Cortex of kidney (tissue), 1 donor: ENCODE data around the gene TLDC2.
"Not testable (repeated sequence)": the region's sequence is repeated elsewhere in the genome, so short reads cannot be mapped to it uniquely, and the experiment has no call there.

ENCODE experiments used
- DNase-seq: peaks from one replicate; lab custom pipeline; 2025; lab: John Stamatoyannopoulos, UW

The TLDC2 gene

GRCh38 chr20:36916199-36916598 lies 40.3 kb downstream of the TLDC2 start:
- DNase-seq: no peak

GRCh38 chr20:36917240-36917639 lies 41.3 kb downstream of the TLDC2 start:
- DNase-seq: no peak

DNA sequence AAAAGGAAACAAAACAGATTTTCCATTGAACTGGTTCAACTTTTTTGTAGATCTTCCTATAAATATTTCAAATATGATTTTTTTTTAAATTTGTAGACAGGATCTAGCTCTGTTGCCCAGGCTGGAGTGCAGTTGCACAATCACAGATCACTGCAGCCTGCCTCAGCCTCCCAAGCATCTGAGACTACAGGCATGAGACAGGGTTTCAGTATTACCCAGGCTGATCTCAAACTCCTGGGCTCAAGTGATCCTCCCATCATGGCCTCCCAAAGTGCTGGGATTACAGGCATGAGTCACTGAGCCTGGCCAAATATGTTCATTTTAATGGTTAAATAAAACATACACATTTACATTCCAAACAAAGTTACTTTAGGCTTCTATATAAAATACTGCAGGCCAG lies 42.0 kb downstream of the TLDC2 start:
- DNase-seq: no peak

DNA sequence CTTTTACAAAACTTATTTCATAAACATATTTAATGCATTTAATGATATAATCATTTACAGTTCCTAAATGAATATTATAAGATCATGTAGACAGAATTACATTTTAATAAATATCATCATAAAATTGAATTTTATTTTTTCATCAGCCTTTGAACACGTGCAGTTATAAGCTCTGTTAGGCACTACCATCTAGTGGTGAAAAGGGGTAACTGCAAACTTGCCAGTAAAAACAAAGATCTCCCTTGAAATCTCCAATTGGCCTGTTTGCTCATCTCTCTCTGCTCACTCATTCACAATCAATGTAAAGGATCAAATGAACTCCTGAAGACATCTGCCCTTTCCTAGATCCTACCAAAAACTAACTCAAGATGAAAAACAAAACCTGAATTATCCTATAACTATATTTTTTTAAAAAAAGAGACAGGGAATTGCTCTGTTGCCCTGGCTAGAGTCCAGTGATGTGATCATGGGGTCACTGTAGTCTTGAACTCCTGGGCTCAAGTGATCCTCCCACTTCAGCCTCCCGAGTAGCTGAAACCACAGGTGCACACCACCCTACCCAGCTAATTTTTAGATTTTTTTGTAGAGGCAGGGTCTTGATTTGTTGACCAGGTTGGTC lies 43.9 kb downstream of the TLDC2 start:
- no peak for DNase-seq

DNA sequence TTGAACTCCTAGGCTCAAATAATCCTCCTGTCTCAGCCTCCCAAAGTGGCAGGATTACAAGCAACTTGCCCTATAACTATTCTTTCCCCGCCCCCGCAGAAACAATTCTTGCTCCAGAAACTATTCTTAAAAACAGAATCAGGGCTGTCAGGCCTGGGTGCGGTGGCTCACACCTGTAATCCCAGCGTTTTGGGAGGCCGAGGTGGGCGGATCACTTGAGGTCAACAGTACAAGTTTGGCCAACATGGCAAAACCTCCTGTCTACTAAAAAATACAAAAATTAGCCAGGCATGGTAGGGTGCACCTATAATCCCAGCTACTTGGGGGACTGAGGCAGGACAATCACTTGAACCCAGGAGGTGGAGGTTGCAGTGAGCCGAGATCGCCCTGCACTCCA lies 44.4 kb downstream of the TLDC2 start:
- DNase-seq: no peak

- no peak for DNase-seq
These were observed 48.5 kb downstream of the TLDC2 start for GRCh38 chr20:36924167-36925045.

DNA sequence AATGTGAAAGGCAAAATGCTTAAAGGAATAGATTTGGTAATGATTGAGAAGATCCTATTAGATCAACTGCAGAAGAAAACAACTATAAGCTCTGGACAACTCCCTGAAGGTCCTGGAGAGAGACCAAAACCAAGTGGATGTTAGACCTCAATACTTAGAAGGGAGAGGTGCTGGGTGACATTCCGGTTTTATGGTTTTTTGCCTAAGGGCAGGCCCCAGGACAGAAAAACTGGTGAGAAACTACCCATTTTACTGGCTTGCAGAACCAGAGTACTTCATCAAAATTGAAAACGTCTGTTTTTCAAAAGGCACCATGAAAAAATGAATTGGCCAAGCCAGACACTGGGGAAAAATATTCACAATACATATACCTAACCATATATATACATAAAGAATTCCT lies 49.3 kb downstream of the TLDC2 start:
- no peak for DNase-seq

GRCh38 chr20:36926653-36927200 lies 50.8 kb downstream of the TLDC2 start:
- DNase-seq: no peak

GRCh38 chr20:36927704-36928103 lies 51.8 kb downstream of the TLDC2 start:
- DNase-seq: no peak

DNA sequence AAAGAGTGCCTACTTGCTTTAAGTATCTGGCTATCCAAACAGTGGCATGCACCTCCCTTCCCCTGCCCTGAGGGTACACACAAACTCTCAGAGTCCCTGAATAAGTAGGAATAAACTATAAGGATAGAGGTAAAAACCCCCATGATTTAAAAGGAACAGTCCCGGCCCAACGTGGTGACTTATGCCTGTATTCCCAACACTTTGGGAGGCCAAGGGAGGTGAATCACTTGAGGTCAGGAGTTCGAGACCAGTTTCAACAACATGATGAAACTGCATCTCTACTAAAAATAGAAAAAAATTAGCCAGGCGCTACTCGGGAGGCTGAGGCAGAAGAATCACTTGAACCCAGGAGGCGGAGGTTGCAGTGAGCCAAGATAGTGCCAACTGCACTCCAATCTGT lies 53.4 kb downstream of the TLDC2 start:
- DNase-seq: no peak

GRCh38 chr20:36929691-36930090 lies 53.8 kb downstream of the TLDC2 start:
- DNase-seq: no peak

DNA sequence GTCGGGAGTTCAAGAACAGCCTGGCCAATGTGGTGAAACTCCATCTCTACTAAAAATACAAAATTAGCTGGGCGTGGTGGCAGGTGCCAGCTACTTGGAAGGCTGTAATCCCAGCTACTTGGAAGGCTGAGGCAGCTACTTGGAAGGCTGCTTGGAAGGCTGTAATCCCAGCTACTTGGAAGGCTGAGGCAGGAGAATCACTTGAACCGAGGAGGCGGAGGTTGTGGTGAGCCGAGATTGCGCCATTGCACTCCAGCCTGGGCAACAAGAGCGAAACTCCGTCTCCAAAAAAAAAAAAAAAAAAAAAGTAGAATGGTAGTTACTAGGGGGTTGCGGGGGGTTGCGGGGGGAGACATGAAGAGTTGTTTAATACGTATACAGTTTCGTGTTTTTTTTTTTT lies 56.1 kb downstream of the TLDC2 start:
- DNase-seq: not testable (repeated sequence)

DNA sequence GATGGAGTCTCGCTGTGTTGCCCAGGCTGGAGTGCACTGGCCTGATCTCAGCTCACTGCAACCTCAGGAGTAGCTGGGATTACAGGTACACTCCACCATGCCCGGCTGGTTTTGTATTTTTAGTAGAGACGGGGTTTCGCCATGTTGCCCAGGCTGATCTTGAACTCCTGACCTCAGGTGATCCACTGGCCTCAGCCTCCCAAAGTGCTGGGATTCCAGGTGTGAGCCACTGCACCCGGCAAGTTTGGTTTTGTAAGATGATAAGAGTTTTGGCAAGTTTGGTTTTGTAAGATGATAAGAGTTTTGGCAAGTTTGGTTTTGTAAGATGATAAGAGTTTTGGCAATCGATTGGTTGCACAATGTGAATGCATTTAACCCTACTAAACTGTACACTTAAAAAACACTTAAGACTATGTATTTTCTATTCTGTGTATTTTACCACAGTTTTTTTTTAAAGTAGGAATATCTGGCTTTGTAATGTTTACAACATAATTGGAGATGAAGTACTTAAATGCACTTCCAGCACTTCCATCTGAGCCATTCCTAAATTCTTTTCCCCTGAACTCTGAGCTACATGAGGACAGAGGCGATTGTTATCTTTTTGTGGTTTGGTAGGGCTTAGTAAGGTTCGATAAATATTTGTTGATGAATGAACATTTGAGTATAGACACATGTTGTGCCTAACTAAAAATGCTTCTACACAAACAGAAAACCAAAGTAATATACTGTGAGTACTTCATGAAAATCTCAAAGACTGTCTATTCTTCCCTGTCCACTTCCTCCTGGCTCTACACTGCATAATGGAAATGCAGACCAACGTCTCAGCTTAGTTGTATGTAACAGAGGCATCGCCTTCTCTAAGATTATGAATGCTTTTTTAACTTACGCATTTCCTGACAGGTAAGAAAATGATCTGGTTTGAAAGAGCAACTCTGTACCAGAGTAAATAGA lies 56.8 kb downstream of the TLDC2 start:
- DNase-seq: no peak

DNA sequence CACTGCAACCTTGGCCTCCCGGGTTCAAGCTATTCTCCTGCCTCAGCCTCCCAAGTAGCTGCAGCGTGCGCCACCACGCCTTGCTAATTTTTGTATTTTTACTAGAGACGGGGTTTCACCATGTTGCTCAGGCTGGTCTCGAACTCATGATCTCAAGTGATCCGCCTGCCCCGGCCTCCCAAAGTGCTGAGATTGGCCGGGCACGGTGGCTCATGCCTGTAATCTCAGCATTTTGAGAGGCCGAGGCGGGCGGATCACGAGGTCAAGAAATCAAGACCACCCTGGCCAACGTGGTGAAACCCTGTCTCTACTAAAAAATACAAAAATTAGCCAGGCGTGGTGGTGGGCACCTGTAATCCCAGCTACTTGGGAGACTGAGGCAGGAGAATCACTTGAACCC lies 57.6 kb downstream of the TLDC2 start:
- DNase-seq: not testable (repeated sequence)

DNA sequence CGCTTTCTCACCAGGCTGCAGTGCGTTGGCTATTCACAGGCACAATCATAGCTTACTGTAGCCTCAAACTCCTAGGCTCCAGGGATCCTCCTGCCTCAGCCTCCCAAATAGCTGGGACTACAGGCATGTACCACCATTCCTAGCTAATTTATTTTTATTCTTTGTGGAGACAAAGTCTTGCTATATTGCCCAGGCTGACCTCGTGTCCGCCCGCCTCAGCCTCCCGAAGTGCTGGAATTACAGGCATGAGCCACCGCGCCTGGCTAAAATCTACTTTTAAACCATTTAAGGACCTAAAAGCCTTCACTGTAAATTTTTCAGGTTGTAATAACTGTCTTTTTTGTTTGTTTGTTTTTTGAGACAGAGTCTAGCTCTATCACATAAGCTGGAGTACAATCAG lies 60.4 kb downstream of the TLDC2 start:
- no peak for DNase-seq

DNA sequence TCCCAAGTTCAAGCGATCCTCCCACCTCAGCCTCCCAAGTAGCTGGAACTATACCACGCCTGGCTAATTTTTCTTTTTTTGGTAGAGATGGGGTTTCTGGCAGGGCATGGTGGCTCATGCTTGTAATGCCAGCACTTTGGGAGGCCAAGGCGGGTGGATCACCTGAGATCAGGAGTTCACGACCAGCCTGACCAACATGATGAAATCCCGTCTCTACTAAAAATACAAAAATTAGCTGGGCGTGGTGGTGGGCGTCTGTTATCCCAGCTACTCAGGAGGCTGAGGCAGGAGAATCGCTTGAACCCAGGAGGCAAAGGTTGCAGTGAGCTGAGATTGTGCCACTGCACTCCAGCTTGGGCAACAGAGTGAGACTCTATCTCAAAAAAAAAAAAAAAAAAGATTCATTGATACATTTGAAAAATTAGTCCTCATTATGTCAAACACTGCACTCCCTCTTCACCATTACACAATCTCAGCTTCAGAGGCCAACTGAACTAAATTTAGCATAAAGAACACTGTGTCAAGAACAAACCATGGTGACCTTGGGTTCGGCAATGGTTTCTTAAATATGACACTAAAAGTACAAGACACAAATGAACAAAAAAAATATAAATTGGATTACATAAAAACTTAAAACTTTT lies 60.9 kb downstream of the TLDC2 start:
- DNase-seq: not testable (repeated sequence)

DNA sequence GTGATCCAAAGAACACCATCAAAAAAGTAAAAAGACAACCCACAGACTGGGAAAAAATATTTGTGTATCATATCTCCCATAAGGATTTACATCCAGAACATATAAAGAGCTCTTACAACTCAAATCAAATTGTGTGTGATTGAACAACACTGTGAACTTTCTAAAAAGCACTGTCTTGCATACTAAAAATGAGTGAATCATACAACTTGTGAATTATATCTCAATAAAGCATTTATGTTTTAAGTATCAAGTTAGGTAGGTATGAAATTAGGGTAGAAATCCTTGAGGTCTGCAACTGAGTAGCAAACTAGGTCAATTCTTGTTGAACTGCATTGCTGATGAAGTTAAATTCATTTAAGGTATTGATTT lies 61.4 kb downstream of the TLDC2 start:
- no peak for DNase-seq

GRCh38 chr20:36941401-36941835 lies 65.5 kb downstream of the TLDC2 start:
- no peak for DNase-seq
